Cardiac muscle cell (in vitro differentiated cells and primary cell): ENCODE data around the gene ZNRD2. TPM values are rescaled to one million over a fixed set of nuclear protein-coding genes. Genes with fewer than 3 reads are reported as not detected.

Experiments
- DNase-seq, 2 donors: peaks; one replicate each; pipeline versions ENCODE4 v3.0.0 to v3.0.0-alpha.2; 2010 to 2017; ENCODE audit warnings: low read depth in 1 of 2, low spot score in 1 of 2
- H3K27ac ChIP-seq: fragments of 200-600 bp; sonication (generic); 2 replicates; pipeline ENCODE4 v1.5.1; 2016
- H3K27me3 ChIP-seq: fragments of 200-600 bp; sonication (generic); 2 replicates; pipeline ENCODE4 v1.6.0; 2016; ENCODE audit warnings: control low read depth
- H3K36me3 ChIP-seq: fragments of 200-600 bp; sonication (generic); 2 replicates; pipeline ENCODE4 v1.5.1; 2016; ENCODE audit warnings: control low read depth
- H3K4me1 ChIP-seq: fragments of 200-600 bp; sonication (generic); 2 replicates; pipeline ENCODE4 v1.8.1; 2017; ENCODE audit warnings: low read depth, mild to moderate bottlenecking, mixed run types
- H3K4me3 ChIP-seq: fragments of 200-600 bp; sonication (generic); 2 replicates; pipeline ENCODE4 v1.5.1; 2016; ENCODE audit warnings: mild to moderate bottlenecking
- H3K9me3 ChIP-seq: fragments of 200-600 bp; sonication (generic); 2 replicates; pipeline ENCODE4 v1.5.1; 2017; ENCODE audit warnings: low read depth, mild to moderate bottlenecking, control low read depth
- polyA plus RNA-seq: library from polyadenylated mRNA; unstranded; fragments of >200 nt; fragmentation: Nextera tagmentation; extraction: Ambion mirVana; gene quantifications from 2 replicates; pipeline ENCODE4 v1.2.1, GENCODE V29; 2016
- total RNA-seq: library from RNA; depleted of rRNA; stranded (reverse); fragments of >200 nt; gene quantifications from 2 replicates; pipeline ENCODE4 v1.2.3, GENCODE V29; 2016
- TF ChIP-seq, protein P1 (sequence below): IDR thresholded peaks from 2 replicates; pipeline ENCODE4 v1.5.1; 2012; ENCODE audit warnings: low read depth, mild to moderate bottlenecking, low read length

The ZNRD2 gene
- total and polyA plus RNA-seq, 2 experiments from 2014 or later, result 55.7 to 56.6 TPM

DNA sequence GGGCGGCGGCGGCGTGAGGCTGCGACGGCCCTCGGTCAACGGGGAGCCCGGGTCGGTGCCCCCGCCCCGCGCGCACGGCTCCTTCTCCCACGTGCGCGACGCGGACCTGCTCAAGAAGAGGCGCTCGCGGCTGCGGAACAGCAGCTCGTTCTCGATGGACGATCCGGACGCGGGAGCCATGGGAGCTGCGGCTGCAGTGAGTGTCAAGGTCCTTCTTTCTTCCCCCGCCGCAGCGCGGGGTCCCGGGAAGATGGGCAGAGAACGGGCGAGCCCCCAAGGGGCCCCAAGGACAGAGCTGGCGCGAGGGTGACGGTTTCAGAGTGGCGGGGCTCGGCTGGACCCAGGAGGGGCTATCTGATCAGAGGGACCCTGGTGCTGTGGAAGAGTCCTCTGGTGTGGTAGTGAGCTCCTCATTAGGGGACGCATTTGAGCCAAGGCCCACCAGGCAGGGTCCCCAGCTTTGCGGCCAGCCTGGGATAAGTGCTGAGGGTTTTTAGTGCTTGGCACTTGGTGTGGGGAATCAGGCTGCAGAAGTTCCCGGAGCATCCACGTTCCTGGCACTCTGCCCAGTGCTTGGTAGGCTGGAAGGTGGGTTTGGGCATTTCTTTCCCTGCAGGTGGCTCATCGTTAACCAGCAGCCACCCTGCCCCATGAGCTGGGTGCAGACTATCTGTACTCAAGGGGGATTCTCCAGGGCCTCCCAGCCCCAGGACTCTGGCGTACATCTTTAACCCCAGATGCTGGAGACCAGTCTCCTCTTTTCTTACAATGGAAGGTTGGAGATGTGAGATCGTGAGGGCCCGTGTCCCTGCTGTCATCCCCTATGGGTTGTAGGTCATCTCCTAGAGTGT, 15.3 kb downstream of the ZNRD2 start:
- no peak for DNase-seq
- peaks cover 17% of the 10 kb centered on the region for H3K4me1 ChIP-seq

DNA sequence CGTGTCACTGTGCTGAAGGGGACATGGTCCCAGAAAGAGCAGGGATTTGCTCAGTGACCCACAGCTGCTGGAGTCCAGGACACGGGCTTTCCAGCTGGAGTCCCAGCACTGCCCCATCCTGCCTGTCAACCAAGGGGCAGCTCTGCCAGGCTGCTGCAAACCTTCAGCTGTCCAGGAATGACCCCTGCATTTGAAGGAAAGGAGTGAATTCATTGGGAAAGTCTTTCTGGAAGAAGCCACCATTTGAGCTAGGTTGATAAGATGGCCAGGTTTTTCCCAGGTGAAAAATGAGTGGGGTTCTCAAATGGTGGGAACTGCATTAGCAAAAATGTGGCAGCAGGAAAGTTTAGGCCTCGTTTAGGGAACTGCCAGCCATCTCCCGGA, 16.0 kb downstream of the ZNRD2 start:
- peak overlapping the region; percentile 31 for H3K27ac ChIP-seq
- H3K9me3 ChIP-seq, result no peaks in the 10 kb centered on the region
- H3K27me3 ChIP-seq, result peaks cover 45% of the 10 kb centered on the region
- TF ChIP-seq, protein P1, sequence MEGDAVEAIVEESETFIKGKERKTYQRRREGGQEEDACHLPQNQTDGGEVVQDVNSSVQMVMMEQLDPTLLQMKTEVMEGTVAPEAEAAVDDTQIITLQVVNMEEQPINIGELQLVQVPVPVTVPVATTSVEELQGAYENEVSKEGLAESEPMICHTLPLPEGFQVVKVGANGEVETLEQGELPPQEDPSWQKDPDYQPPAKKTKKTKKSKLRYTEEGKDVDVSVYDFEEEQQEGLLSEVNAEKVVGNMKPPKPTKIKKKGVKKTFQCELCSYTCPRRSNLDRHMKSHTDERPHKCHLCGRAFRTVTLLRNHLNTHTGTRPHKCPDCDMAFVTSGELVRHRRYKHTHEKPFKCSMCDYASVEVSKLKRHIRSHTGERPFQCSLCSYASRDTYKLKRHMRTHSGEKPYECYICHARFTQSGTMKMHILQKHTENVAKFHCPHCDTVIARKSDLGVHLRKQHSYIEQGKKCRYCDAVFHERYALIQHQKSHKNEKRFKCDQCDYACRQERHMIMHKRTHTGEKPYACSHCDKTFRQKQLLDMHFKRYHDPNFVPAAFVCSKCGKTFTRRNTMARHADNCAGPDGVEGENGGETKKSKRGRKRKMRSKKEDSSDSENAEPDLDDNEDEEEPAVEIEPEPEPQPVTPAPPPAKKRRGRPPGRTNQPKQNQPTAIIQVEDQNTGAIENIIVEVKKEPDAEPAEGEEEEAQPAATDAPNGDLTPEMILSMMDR, result no peak
- no peak overlapping the region for H3K4me3 ChIP-seq
- H3K36me3 ChIP-seq, result no peaks in the 10 kb centered on the region
- H3K4me1 ChIP-seq, result peaks cover 17% of the 10 kb centered on the region
- no peak for DNase-seq

More for the DNA sequence above, 15.3 kb downstream of the ZNRD2 start:
- H3K36me3 ChIP-seq, result no peaks in the 10 kb centered on the region
- peaks cover 45% of the 10 kb centered on the region for H3K27me3 ChIP-seq
- H3K27ac ChIP-seq, result no peak overlapping the region
- no peaks in the 10 kb centered on the region for H3K9me3 ChIP-seq
- TF ChIP-seq, protein P1, result no peak
- no peak overlapping the region for H3K4me3 ChIP-seq

- H3K27me3 ChIP-seq, result peaks cover 41% of the 10 kb centered on the region
- no peaks in the 10 kb centered on the region for H3K36me3 ChIP-seq
- peak overlapping the region; percentile 31 for H3K27ac ChIP-seq
- TF ChIP-seq, protein P1, result no peak
- peak; percentile 67 to 88 for DNase-seq
- H3K4me3 ChIP-seq, result no peak overlapping the region
- H3K9me3 ChIP-seq, result no peaks in the 10 kb centered on the region
- peaks cover 17% of the 10 kb centered on the region for H3K4me1 ChIP-seq
Observed at GRCh38 chr11:65586676-65587075, 16.4 kb downstream of the ZNRD2 start.

GRCh38 chr11:65588199-65589054, 18.1 kb downstream of the ZNRD2 start:
- no peak overlapping the region for H3K4me3 ChIP-seq
- H3K4me1 ChIP-seq, result peaks cover 17% of the 10 kb centered on the region
- peaks cover 37% of the 10 kb centered on the region for H3K27me3 ChIP-seq
- H3K36me3 ChIP-seq, result no peaks in the 10 kb centered on the region
- TF ChIP-seq, protein P1, result peak; percentile 48
- peak overlapping the region; percentile 63 for H3K27ac ChIP-seq
- peak; percentile 59 to 71 for DNase-seq
- no peaks in the 10 kb centered on the region for H3K9me3 ChIP-seq

DNA sequence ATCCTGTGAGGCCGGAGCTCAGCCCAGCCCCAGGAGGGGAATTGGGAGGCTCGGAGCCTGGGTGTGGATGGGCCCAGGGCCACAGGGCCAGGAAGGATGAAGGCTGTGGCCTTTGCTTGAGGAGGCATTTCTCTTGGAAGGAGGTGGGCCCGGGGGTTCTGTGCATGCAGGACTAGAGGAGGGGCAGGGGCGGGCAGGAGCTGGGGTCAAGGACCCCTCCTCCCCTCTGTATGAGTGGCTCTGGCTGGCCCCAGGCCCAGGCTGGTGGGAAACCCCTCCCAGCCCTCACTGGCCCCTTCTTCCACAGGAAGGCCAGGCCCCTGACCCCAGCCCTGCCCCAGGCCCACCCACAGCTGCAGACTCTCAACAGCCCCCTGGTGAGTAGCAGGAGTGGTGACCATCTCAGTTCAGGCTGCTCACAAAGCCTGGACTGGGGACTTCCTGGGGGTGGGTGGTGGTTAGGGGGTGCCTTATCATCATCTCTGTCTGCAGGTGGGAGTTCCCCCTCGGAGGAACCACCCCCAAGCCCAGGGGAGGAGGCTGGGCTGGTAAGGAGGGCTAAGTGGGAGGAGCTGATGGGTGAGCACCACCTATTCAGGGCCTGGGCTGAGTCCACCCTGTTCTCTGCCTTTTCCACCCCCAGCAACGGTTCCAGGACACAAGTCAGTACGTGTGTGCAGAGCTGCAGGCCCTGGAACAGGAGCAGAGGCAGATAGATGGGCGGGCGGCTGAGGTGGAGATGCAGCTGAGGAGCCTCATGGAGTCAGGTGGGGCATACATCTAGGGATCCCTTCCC, 19.4 kb downstream of the ZNRD2 start:
- TF ChIP-seq, protein P1, result no peak
- Histone ChIP-seq H3K27me3 (peaks cover 32% of the 10 kb centered on the region), H3K9me3 (no peaks in the 10 kb centered on the region), H3K27ac (no peak overlapping the region), H3K4me3 (no peak overlapping the region), H3K36me3 (no peaks in the 10 kb centered on the region), H3K4me1 (peaks cover 17% of the 10 kb centered on the region)
- DNase-seq, result no peak
